Muscle of leg (tissue), 11 donors: ENCODE results near the gene CDH4. TPM values are rescaled to one million over a fixed set of nuclear protein-coding genes. Genes with fewer than 3 reads are reported as not detected.

Source experiments
- DNase-seq: peaks from one replicate; pipeline ENCODE4 v3.0.0; 2013
- H3K27ac ChIP-seq: one replicate; pipeline ENCODE4 v1.5.1; 2013; ENCODE audit warnings: mild to moderate bottlenecking, low read length, control low read depth
- H3K27me3 ChIP-seq: one replicate; pipeline ENCODE4 v1.6.1; 2013; ENCODE audit warnings: low read length; ENCODE audit not compliant: control insufficient read depth, insufficient read depth
- H3K36me3 ChIP-seq: one replicate; pipeline ENCODE4 v1.6.1; 2013; ENCODE audit warnings: low read length; ENCODE audit not compliant: control insufficient read depth, insufficient read depth
- H3K4me1 ChIP-seq: one replicate; pipeline ENCODE4 v1.6.1; 2013; ENCODE audit warnings: low read length; ENCODE audit not compliant: control insufficient read depth, insufficient read depth
- H3K4me3 ChIP-seq: one replicate; pipeline ENCODE4 v1.5.1; 2013; ENCODE audit warnings: low read length, control low read depth
- H3K9me3 ChIP-seq: replicated peaks from 2 replicates; pipeline ENCODE4 v1.6.1; 2013; ENCODE audit warnings: low read depth, low read length; ENCODE audit not compliant: control insufficient read depth
- WGBS: methylation state at CpG from one replicate; pipeline ENCODE4 v1.1.5; 2013; ENCODE audit warnings: missing lambda C conversion rate; ENCODE audit not compliant: insufficient coverage; 5-methylcytosine and 5-hydroxymethylcytosine counted together
- polyA plus RNA-seq, 8 donors: library from polyadenylated mRNA; unstranded; fragments of 120-200 nt; gene quantifications; one replicate each; pipeline versions ENCODE4 v1.2.1 to v1.2.3, GENCODE V29; 2013; ENCODE audit warnings: inconsistent platforms in 1 of 8, low replicate concordance in 1 of 8; ENCODE audit not compliant: insufficient read length in 8 of 8, insufficient read depth in 1 of 8
- total RNA-seq: library from RNA; stranded (reverse); fragments of 120-200 nt; gene quantifications from one replicate; pipeline ENCODE4 v1.2.4, GENCODE V29; 2013

The CDH4 gene
- total and polyA plus RNA-seq, 9 donors = 0.66 to 1.4 (median 1.2) TPM

GRCh38 chr20:61613917-61614705 is 362.1 kb downstream of the CDH4 start:
- Histone ChIP-seq H3K36me3 (no peaks in the 10 kb centered on the region), H3K4me3 (no peak overlapping the region), H3K4me1 (no peaks in the 10 kb centered on the region), H3K27me3 (peaks cover 9% of the 10 kb centered on the region), H3K27ac (no peak overlapping the region), H3K9me3 (peaks cover 2% of the 10 kb centered on the region)
- WGBS = 58% methylated on average over 8 of the region's 13 CpGs
- DNase-seq = no peak

GRCh38 chr20:61614706-61615100 is 362.6 kb downstream of the CDH4 start:
- no peaks in the 10 kb centered on the region for H3K36me3 ChIP-seq
- WGBS = 60% methylated on average over 2 of the region's 2 CpGs
- peaks cover 2% of the 10 kb centered on the region for H3K9me3 ChIP-seq
- H3K4me3 ChIP-seq = no peak overlapping the region
- no peak overlapping the region for H3K27ac ChIP-seq
- DNase-seq = no peak
- peaks cover 9% of the 10 kb centered on the region for H3K27me3 ChIP-seq
- no peaks in the 10 kb centered on the region for H3K4me1 ChIP-seq

DNA sequence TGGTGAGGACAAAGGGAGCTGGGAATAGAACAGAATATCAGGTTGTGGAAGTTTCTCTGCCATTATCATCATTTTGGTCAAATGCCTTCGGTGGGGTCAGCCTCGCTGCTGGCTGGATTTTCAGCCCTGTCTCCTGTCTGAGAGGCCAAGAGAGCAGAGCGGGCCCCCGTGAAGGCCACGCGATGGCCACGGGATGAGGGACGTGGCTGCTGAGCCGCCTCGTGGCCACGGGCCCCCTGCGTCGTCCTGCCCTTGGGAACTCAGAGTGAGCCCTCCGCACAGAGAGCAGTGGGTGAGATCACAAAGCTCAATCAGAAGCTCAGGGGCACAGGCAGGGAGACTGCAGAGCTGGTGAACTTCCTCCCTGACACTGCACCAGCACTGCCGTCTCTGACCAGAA is 363.7 kb downstream of the CDH4 start:
- Histone ChIP-seq H3K27me3 (peaks cover 9% of the 10 kb centered on the region), H3K4me3 (no peak overlapping the region), H3K9me3 (peaks cover 2% of the 10 kb centered on the region), H3K4me1 (no peaks in the 10 kb centered on the region), H3K36me3 (no peaks in the 10 kb centered on the region), H3K27ac (no peak overlapping the region)
- WGBS = 91% methylated on average over 15 of the region's 15 CpGs
- no peak for DNase-seq

- 78% methylated on average over 9 of the region's 10 CpGs for WGBS
- Histone ChIP-seq H3K27ac (no peak overlapping the region), H3K4me1 (peaks cover 5% of the 10 kb centered on the region), H3K36me3 (no peaks in the 10 kb centered on the region), H3K9me3 (no peaks in the 10 kb centered on the region), H3K27me3 (peaks cover 8% of the 10 kb centered on the region), H3K4me3 (no peak overlapping the region)
- peak; percentile 37 for DNase-seq
Observed at GRCh38 chr20:61619751-61620150, 367.7 kb downstream of the CDH4 start.

- WGBS = no CpG with 5 or more reads among the region's 1 CpG
- H3K27me3 ChIP-seq = peaks cover 8% of the 10 kb centered on the region
- no peak overlapping the region for H3K27ac ChIP-seq
Observed at GRCh38 chr20:61620174-61620573, 368.1 kb downstream of the CDH4 start.

DNA sequence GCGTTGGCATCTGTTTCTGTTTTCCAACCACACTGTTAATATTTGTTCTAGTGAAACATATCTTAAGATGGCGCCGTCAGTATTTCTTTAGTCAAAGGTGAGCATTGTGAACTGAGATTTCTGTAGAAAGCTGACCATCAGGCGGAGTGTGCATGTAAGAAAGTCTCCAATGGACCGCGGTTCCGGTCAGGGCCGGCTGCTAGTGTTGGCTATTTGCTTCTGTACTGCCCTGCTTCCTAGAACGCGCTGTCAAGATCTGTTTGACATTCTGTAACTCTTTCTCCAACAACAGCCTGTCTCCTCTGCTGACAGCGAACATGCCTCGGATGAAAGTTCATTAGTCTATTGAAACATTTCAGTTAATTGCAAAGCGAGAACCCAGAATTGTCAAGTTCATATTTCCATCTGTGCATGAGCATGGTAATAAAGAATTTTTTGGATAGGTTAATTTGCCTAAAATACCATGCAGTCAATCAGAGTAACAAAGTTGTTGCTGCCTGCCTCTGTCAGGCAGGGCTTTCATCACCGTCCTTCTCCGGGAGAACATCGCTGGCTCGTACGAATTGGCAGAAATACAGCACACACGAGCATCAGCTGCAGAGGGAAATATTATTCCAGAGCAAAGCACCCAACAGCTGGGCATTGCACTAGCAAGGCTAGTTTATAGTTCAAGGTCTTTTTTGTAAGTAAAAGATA is 369.1 kb downstream of the CDH4 start:
- Histone ChIP-seq H3K9me3 (no peaks in the 10 kb centered on the region), H3K4me1 (peaks cover 5% of the 10 kb centered on the region), H3K27ac (no peak overlapping the region), H3K36me3 (no peaks in the 10 kb centered on the region), H3K27me3 (peaks cover 10% of the 10 kb centered on the region), H3K4me3 (no peak overlapping the region)
- peak; percentile 46 for DNase-seq
- 55% methylated on average over 18 of the region's 19 CpGs for WGBS

More at GRCh38 chr20:61620174-61620573, 368.1 kb downstream of the CDH4 start:
- Histone ChIP-seq H3K9me3 (no peaks in the 10 kb centered on the region), H3K4me3 (no peak overlapping the region), H3K36me3 (no peaks in the 10 kb centered on the region), H3K4me1 (peaks cover 5% of the 10 kb centered on the region)
- no peak for DNase-seq

DNA sequence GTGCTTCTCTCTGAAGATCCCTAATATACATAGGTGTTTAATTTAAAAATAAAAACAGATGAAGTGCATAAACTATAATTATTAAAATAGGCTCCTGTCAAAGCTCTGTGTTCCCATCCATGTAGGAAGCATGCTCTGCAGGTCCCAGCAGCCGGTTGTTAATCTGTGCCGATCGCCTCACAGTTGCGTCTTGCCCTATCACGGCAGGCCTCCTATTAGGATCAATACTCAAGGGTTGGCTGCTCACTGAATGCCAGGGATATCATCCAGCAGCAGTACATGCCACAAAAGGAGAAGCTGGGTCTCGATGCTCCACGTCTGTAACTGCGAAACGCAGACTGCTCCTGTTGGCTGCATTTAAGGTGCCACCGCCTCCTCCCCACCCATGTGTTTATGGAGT is 369.8 kb downstream of the CDH4 start:
- 84% methylated on average over 5 of the region's 10 CpGs for WGBS

GRCh38 chr20:61623451-61623850 is 371.4 kb downstream of the CDH4 start:
- Histone ChIP-seq H3K36me3 (no peaks in the 10 kb centered on the region), H3K27me3 (peaks cover 13% of the 10 kb centered on the region), H3K27ac (no peak overlapping the region), H3K4me1 (peaks cover 16% of the 10 kb centered on the region), H3K9me3 (no peaks in the 10 kb centered on the region), H3K4me3 (no peak overlapping the region)
- DNase-seq = no peak
- WGBS = 86% methylated on average over 11 of the region's 11 CpGs

More for the DNA sequence above, 369.8 kb downstream of the CDH4 start:
- Histone ChIP-seq H3K4me1 (peaks cover 5% of the 10 kb centered on the region), H3K27ac (no peak overlapping the region), H3K9me3 (no peaks in the 10 kb centered on the region), H3K27me3 (peaks cover 12% of the 10 kb centered on the region), H3K4me3 (no peak overlapping the region), H3K36me3 (no peaks in the 10 kb centered on the region)
- DNase-seq = no peak

DNA sequence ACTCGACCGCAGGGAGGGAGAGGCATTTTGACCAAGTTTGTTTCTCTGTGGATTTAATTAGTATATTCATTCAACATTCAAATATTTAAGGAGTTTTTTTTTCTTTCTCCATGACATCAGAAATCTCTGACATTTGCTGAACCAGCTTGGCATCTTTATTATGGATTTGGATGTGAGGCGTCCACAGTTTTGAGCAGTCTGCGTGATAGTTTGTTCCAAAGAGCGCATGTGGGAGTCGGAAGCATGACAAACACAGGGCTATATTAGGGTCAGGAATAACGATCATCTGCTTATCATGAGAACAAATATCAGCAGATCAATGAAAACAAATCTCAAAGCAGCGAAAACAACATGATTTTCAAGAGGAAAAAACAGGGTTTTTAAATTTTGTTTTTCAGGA is 373.2 kb downstream of the CDH4 start:
- no peaks in the 10 kb centered on the region for H3K9me3 ChIP-seq
- DNase-seq = no peak
- H3K36me3 ChIP-seq = no peaks in the 10 kb centered on the region
- H3K4me3 ChIP-seq = no peak overlapping the region
- no peak overlapping the region for H3K27ac ChIP-seq
- H3K4me1 ChIP-seq = peaks cover 34% of the 10 kb centered on the region
- 100% methylated on average over 3 of the region's 8 CpGs for WGBS
- H3K27me3 ChIP-seq = peaks cover 13% of the 10 kb centered on the region

DNA sequence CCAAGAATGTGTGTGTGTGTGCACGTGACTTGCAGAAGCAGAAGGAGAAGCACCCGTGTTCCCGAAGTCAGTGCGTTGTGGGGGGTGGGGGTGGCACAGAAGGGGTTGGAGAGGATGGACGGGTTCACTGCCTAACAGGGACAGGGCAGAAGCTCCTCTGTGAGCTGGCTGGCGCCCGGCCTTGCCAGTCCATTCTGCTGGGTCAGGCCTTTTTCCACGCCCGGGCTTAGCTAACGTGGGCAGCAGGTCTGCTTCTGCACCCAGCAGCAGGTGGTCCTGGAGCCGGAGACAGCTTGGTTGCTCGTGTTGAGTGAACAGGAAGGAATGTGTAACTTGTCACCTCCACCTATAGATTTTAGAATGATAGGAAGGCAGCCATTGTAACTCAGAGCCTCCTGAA is 374.4 kb downstream of the CDH4 start:
- Histone ChIP-seq H3K27ac (no peak overlapping the region), H3K4me3 (no peak overlapping the region), H3K9me3 (no peaks in the 10 kb centered on the region), H3K27me3 (peaks cover 16% of the 10 kb centered on the region), H3K4me1 (peaks cover 38% of the 10 kb centered on the region), H3K36me3 (no peaks in the 10 kb centered on the region)
- WGBS = 73% methylated on average over 6 of the region's 12 CpGs
- no peak for DNase-seq
